ENCODE data around the gene PARP11.

PARP11 gene

DNA sequence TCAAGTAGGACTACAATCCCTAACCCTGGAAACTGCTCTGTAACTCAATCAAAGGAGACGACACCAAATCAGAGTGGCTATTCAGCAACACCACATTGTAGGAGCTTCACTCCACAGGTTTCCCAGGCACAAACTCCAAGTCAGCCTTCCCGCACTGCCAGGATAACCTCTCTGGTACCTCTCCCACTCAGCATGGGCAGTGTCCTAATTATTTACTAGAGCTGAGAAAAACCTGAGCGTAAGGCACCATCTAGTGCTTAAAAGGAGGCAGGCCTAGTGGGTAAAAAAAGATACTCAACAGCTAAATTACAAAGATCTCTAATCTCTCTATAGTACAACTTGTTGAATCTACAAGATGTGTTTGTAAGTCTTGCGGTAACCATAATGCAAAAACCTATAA lies 36.1 kb downstream of the PARP11 start:
- Histone ChIP-seq H3K4me3 (ENCODE audit: low read depth, low read length) (no peak overlapping the region), H3K27ac (no peak overlapping the region), H3K36me3 (replicated peaks) (no peaks in the 10 kb centered on the region), H3K27me3 (replicated peaks) (no peaks in the 10 kb centered on the region)
- in situ Hi-C loops (cut with HindIII; ENCODE audit: low pct_ligation_motif_present, low sequenced_read_pairs) = no loop called here
- DNase-seq = no peak
- no peak for TF ChIP-seq CTCF (IDR thresholded peaks at IDR 0.05; ENCODE audit: low read depth, low read length, missing control alignments)

DNA sequence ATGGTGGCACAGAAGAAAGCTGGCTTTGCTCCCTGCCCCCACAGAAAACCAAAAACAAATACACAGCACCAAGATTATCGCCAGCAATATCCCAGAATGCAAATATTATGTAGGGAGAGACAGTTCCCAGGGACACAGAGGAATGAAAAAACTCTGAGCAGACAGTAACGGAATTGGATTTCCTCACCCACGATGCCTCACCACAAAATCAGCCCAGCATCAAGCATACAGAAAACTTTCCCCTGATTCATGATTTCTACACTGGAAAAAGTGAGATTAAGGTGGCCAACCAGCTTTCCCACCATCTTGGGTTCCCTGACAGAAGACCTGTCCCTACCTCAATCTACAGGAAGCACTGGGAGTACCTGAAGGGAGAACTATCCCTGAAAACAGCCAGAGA lies 36.6 kb downstream of the PARP11 start:
- in situ Hi-C loops (cut with HindIII; ENCODE audit: low pct_ligation_motif_present, low sequenced_read_pairs) = no loop called here
- Histone ChIP-seq H3K27me3 (replicated peaks) (no peaks in the 10 kb centered on the region), H3K4me3 (ENCODE audit: low read depth, low read length) (no peak overlapping the region), H3K36me3 (replicated peaks) (no peaks in the 10 kb centered on the region), H3K27ac (no peak overlapping the region)
- DNase-seq = peak; percentile 14
- TF ChIP-seq CTCF (IDR thresholded peaks at IDR 0.05; ENCODE audit: low read depth, low read length, missing control alignments) = no peak

- no peak for DNase-seq
- no peaks in the 10 kb centered on the region for H3K36me3 ChIP-seq (replicated peaks)
- H3K27ac ChIP-seq = no peak overlapping the region
- no peaks in the 10 kb centered on the region for H3K27me3 ChIP-seq (replicated peaks)
- TF ChIP-seq CTCF (IDR thresholded peaks at IDR 0.05; ENCODE audit: low read depth, low read length, missing control alignments) = no peak
- H3K4me3 ChIP-seq (ENCODE audit: low read depth, low read length) = no peak overlapping the region
- in situ Hi-C loops (cut with HindIII; ENCODE audit: low pct_ligation_motif_present, low sequenced_read_pairs) = no loop called here
Measured at GRCh38 chr12:3835914-3836313, 37.3 kb downstream of the PARP11 start.

DNA sequence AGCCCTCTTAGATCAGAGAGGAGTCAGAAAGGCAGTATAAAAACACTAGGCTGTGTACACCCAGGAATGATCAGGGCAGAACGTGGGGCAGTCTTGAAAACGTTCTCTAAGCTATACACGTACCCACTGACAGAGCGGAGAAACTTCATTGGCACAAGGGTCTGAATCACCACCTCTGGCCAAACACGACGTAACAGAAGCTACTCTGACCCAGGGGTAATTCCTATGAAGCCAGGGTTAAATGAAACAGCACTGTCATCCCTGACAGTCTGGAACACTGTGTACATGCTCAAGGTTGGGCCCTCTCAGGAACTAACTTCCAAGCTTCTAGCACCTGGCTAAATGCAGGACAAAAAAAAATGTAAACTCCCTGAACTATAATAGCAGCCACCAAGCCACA lies 38.4 kb downstream of the PARP11 start:
- TF ChIP-seq CTCF (IDR thresholded peaks at IDR 0.05; ENCODE audit: low read depth, low read length, missing control alignments) = no peak
- H3K4me3 ChIP-seq (ENCODE audit: low read depth, low read length) = no peak overlapping the region
- in situ Hi-C loops (cut with HindIII; ENCODE audit: low pct_ligation_motif_present, low sequenced_read_pairs) = no loop called here
- no peak for DNase-seq
- no peaks in the 10 kb centered on the region for H3K36me3 ChIP-seq (replicated peaks)
- no peak overlapping the region for H3K27ac ChIP-seq
- no peaks in the 10 kb centered on the region for H3K27me3 ChIP-seq (replicated peaks)

DNA sequence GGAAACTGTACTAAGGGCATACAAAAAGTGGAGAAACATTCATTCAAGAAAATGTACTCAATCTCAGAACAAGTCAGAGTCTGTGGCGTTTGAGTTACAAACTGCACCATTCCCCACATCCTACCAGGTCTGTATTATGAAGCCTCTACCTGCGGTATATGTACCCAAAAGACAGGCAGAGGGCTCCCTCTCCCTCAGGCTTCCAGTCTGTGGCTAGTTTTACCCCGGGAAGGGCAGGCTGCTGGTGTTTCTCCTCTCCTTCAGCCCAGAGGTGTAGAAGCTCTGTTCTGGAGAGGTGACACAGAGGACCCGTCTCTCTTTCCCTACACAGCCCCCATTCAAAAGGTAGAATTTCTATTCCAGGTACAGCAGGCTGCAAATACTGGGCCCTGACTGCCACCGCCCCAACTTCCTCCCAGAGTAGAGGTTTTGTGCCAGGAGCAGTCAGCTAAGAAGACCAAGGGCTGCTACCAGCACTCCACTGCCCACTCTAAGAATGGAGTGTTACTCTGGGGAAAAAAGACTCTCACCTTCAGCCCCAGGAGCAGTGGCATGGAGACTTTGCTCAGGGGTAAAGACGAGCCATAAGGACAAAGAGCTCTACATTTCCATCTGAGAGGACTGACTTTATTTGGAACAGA lies 39.4 kb downstream of the PARP11 start:
- no peak overlapping the region for H3K27ac ChIP-seq
- no peaks in the 10 kb centered on the region for H3K36me3 ChIP-seq (replicated peaks)
- DNase-seq = no peak
- no peaks in the 10 kb centered on the region for H3K27me3 ChIP-seq (replicated peaks)
- no peak overlapping the region for H3K4me3 ChIP-seq (ENCODE audit: low read depth, low read length)
- in situ Hi-C loops (cut with HindIII; ENCODE audit: low pct_ligation_motif_present, low sequenced_read_pairs) = no loop called here
- no peak for TF ChIP-seq CTCF (IDR thresholded peaks at IDR 0.05; ENCODE audit: low read depth, low read length, missing control alignments)

DNA sequence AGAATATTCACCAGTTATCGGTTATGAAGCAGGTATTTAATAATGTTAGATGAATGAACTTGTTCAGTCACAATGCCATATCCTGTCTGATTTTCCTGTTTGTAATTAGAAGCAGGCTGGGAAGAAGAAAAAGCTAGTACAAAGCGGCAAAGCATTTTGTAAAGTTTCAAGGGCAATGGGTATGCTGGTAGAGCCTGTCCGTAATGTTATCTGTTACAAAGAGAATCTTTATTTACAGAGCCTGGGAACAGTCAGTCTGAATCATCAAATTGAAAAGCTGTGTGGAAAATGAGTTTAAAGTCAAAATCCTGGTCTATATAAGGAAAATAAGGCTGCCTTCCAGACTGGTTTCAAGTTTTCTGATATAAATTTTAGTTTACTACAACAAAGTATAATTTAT lies 40.5 kb downstream of the PARP11 start:
- in situ Hi-C loops (cut with HindIII; ENCODE audit: low pct_ligation_motif_present, low sequenced_read_pairs) = no loop called here
- TF ChIP-seq CTCF (IDR thresholded peaks at IDR 0.05; ENCODE audit: low read depth, low read length, missing control alignments) = no peak
- DNase-seq = no peak
- H3K27me3 ChIP-seq (replicated peaks) = no peaks in the 10 kb centered on the region
- H3K27ac ChIP-seq = no peak overlapping the region
- H3K4me3 ChIP-seq (ENCODE audit: low read depth, low read length) = no peak overlapping the region
- H3K36me3 ChIP-seq (replicated peaks) = no peaks in the 10 kb centered on the region

Measured in brain microvascular endothelial cell (primary cell).